ENCODE data around the gene ZFPM1. TPM values are rescaled to one million over a fixed set of nuclear protein-coding genes. Genes with fewer than 3 reads are reported as not detected.

Gene ZFPM1
- total RNA-seq, 4 donors from 2014 or later, result 0.31 to 0.71 (median 0.56) TPM

GRCh38 chr16:88477631-88478519 lies 24.8 kb downstream of the ZFPM1 start:
- TF ChIP-seq CTCF (IDR thresholded peaks at IDR 0.05 in 4 of 5, conservative IDR thresholded peaks at IDR 0.05 in 1 of 5), result no peak
- no peak for TF ChIP-seq POLR2A (IDR thresholded peaks at IDR 0.05)
- Histone ChIP-seq H3K36me3 (no peaks in the 10 kb centered on the region), H3K27ac (no peak overlapping the region)

GRCh38 chr16:88478889-88479792 lies 26.1 kb downstream of the ZFPM1 start:
- no peak for DNase-seq
- Histone ChIP-seq H3K4me1 (no peaks in the 10 kb centered on the region), H3K27me3 (peaks cover 0 to 26% (median 12%) of the 10 kb centered on the region in 3 donors), H3K4me3 (no peak overlapping the region), H3K27ac (no peak overlapping the region), H3K9me3 (no peaks in the 10 kb centered on the region), H3K36me3 (no peaks in the 10 kb centered on the region)
- TF ChIP-seq POLR2A (IDR thresholded peaks at IDR 0.05) (no peak), CTCF (IDR thresholded peaks at IDR 0.05 in 4 of 5, conservative IDR thresholded peaks at IDR 0.05 in 1 of 5) (no peak)
- ATAC-seq, result no peak
- intact Hi-C loops (cut with DNase I; ENCODE audit: low total_unique reads) (no loop called here), in situ Hi-C loops (cut with MboI; ENCODE audit: low sequenced_read_pairs in 4 of 4) (no loop called here)

More at GRCh38 chr16:88477631-88478519, 24.8 kb downstream of the ZFPM1 start:
- Histone ChIP-seq H3K4me3 (no peak overlapping the region), H3K9me3 (no peaks in the 10 kb centered on the region), H3K4me1 (no peaks in the 10 kb centered on the region), H3K27me3 (peaks cover 0 to 19% (median 8%) of the 10 kb centered on the region in 3 donors)
- intact Hi-C loops (cut with DNase I; ENCODE audit: low total_unique reads), result no loop called here
- DNase-seq (no peak), ATAC-seq (no peak)
- in situ Hi-C loops (cut with MboI; ENCODE audit: low sequenced_read_pairs in 4 of 4), result no loop called here

- no peak for DNase-seq
- ATAC-seq, result no peak
- in situ Hi-C loops (cut with MboI; ENCODE audit: low sequenced_read_pairs in 4 of 4), result no loop called here
These were observed 27.0 kb downstream of the ZFPM1 start for GRCh38 chr16:88479793-88480760.

More at GRCh38 chr16:88479793-88480760, 27.0 kb downstream of the ZFPM1 start:
- Histone ChIP-seq H3K4me1 (no peaks in the 10 kb centered on the region), H3K27me3 (peaks cover 0 to 26% (median 12%) of the 10 kb centered on the region in 3 donors), H3K9me3 (no peaks in the 10 kb centered on the region), H3K4me3 (no peak overlapping the region), H3K36me3 (no peaks in the 10 kb centered on the region), H3K27ac (no peak overlapping the region)
- TF ChIP-seq POLR2A (IDR thresholded peaks at IDR 0.05) (no peak), CTCF (IDR thresholded peaks at IDR 0.05 in 4 of 5, conservative IDR thresholded peaks at IDR 0.05 in 1 of 5) (no peak)
- intact Hi-C loops (cut with DNase I; ENCODE audit: low total_unique reads), result no loop called here
